K562 (cell line): ENCODE results near the gene ITPR3. TPM values are rescaled to one million over a fixed set of nuclear protein-coding genes. Genes with fewer than 3 reads are reported as not detected.

Source experiments
- ATAC-seq: fragments of 200-7000 bp; cut with Tn5 transposase; 3 replicates; pipeline ENCODE4 v1.9.1; 2020; ENCODE audit warnings: moderate library complexity
- BruUV-seq: library from RNA; stranded (reverse); fragments of 400-500 nt; replicated peaks from 2 replicates; lab custom pipeline; 2021; lab: Mats Ljungman, UMichigan
- CTCF ChIA-PET: fragments of 300-600 bp; formaldehyde crosslinking; extraction: SDS; loops from one replicate; lab custom pipeline; 2021; ENCODE audit warnings: low intra/inter-chr PET ratio; lab: Yijun Ruan, JAX
- POLR2A ChIA-PET: fragments of 300-600, 350-650 bp; sonication (Branson Sonifier 250); formaldehyde crosslinking; extraction: SDS; loops from one replicate; lab custom pipeline; 2021; ENCODE audit warnings: antibody characterized with exemption, inconsistent platforms; lab: Yijun Ruan, JAX
- DNase-seq, 4 experiments: peaks; one replicate each; pipeline versions ENCODE4 v3.0.0 to v3.0.0-alpha.2; 2011 to 2018; ENCODE audit warnings: low spot score in 3 of 4, mixed read lengths in 3 of 4; ENCODE audit errors: extremely low read depth in 1 of 4
- FAIRE-seq: peaks from 2 replicates; lab custom pipeline; 2011; peaks lifted over from hg19 to GRCh38; lab: Jason Lieb, UNC
- H2AFZ ChIP-seq: 2 replicates; pipeline ENCODE4 v1.6.0; 2011; ENCODE audit warnings: low read depth, low read length, control low read depth, inconsistent platforms
- H3K27ac ChIP-seq: fragments of 200-600 bp; 3 replicates; pipeline ENCODE4 v1.8.0; 2011; ENCODE audit warnings: low read depth, mild to moderate bottlenecking, control low read depth, inconsistent platforms, low read length, moderate library complexity, mixed read lengths; ENCODE audit errors: extremely low read depth
- H3K27me3 ChIP-seq, 2 experiments: fragments of 300-600 bp in 1 of 2; 2 replicates in 1 of 2; 3 replicates in 1 of 2; pipeline versions ENCODE4 v1.6.0 to v1.8.0; 2011; ENCODE audit warnings: inconsistent platforms in 2 of 2, low read length in 2 of 2, mild to moderate bottlenecking in 1 of 2, mixed read lengths in 1 of 2, moderate library complexity in 1 of 2; ENCODE audit not compliant: control insufficient read depth in 2 of 2, insufficient read depth in 2 of 2
- H3K36me3 ChIP-seq: fragments of 300-600 bp; 3 replicates; pipeline ENCODE4 v1.8.0; 2011; ENCODE audit warnings: mild to moderate bottlenecking, low read length, inconsistent platforms; ENCODE audit not compliant: control insufficient read depth, insufficient read depth
- H3K4me1 ChIP-seq, 2 experiments: fragments of 200-600 bp in 1 of 2; replicated peaks in 1 of 2; 2 replicates in 1 of 2; 3 replicates in 1 of 2; pipeline versions ENCODE4 v1.5.1 to v1.8.0; 2011; ENCODE audit warnings: inconsistent platforms in 2 of 2, low read length in 2 of 2, mild to moderate bottlenecking in 1 of 2, mixed read lengths in 1 of 2, moderate library complexity in 1 of 2; ENCODE audit not compliant: control insufficient read depth in 2 of 2, insufficient read depth in 2 of 2
- H3K4me2 ChIP-seq: 2 replicates; pipeline ENCODE4 v1.6.1; 2011; ENCODE audit warnings: low read length, control low read depth, inconsistent platforms, mixed read lengths; ENCODE audit not compliant: insufficient read depth
- H3K4me3 ChIP-seq: fragments of 200-600 bp; sonication (generic), shearing (Covaris generic); 2 replicates; pipeline ENCODE4 v1.5.1; 2016; ENCODE audit warnings: control low read depth, inconsistent platforms
- H3K79me2 ChIP-seq: fragments of 200-600 bp; 3 replicates; pipeline ENCODE4 v1.8.0; 2011; ENCODE audit warnings: low read length, inconsistent platforms; ENCODE audit not compliant: control insufficient read depth, insufficient read depth
- H3K9ac ChIP-seq, 2 experiments: 2 replicates each; pipeline versions ENCODE4 v1.6.0 to v1.6.1; 2011; ENCODE audit warnings: low read depth in 2 of 2, low read length in 2 of 2, control low read depth in 1 of 2, inconsistent platforms in 1 of 2, mild to moderate bottlenecking in 1 of 2, mixed read lengths in 1 of 2; ENCODE audit not compliant: insufficient read depth in 1 of 2
- H3K9me1 ChIP-seq: one replicate; pipeline ENCODE4 v1.6.0; 2011; ENCODE audit warnings: inconsistent platforms, mild to moderate bottlenecking, low read length, moderate library complexity; ENCODE audit not compliant: control insufficient read depth, insufficient read depth
- H3K9me3 ChIP-seq: replicated peaks from 2 replicates; pipeline ENCODE4 v1.5.1; 2011; ENCODE audit warnings: low read depth, low read length, inconsistent platforms; ENCODE audit not compliant: control insufficient read depth, insufficient read depth
- H4K20me1 ChIP-seq: replicated peaks from 2 replicates; pipeline ENCODE4 v1.6.1; 2011; ENCODE audit warnings: low read length, inconsistent platforms, mixed read lengths; ENCODE audit not compliant: control insufficient read depth, insufficient read depth
- ETV6 ChIP-seq, 3 experiments: fragments of 150-350 bp in 1 of 3; sonication (generic) in 1 of 3; formaldehyde crosslinking in 1 of 3; IDR thresholded peaks; 2 replicates each; pipeline versions ENCODE4 v1.6.1 to v1.8.0; 2014 to 2022; ENCODE audit warnings: borderline replicate concordance in 2 of 3, low read depth in 2 of 3, antibody characterized with exemption in 1 of 3, low read length in 1 of 3, mild to moderate bottlenecking in 1 of 3, missing genetic modification reagents in 1 of 3
- FOXK2 ChIP-seq, 2 experiments: fragments of 450-650 bp; IDR thresholded peaks in 1 of 2; conservative IDR thresholded peaks in 1 of 2; 2 replicates each; pipeline ENCODE4 v1.6.1; 2016; ENCODE audit warnings: low read depth in 2 of 2, mild to moderate bottlenecking in 1 of 2
- GABPB1 ChIP-seq: sonication (generic); formaldehyde crosslinking; IDR thresholded peaks from 2 replicates; pipeline ENCODE4 v1.8.0; 2022; ENCODE audit warnings: mild to moderate bottlenecking, missing genetic modification reagents
- KAT7 ChIP-seq: sonication (generic); formaldehyde crosslinking; IDR thresholded peaks from 2 replicates; pipeline ENCODE4 v1.8.0; 2022; ENCODE audit warnings: missing genetic modification reagents, mild to moderate bottlenecking, borderline replicate concordance
- MTA2 ChIP-seq: fragments of 450-650 bp; IDR thresholded peaks from 2 replicates; pipeline ENCODE4 v1.6.1; 2016; ENCODE audit warnings: low read depth
- RBBP5 ChIP-seq: fragments of 200-600 bp; sonication (generic); IDR thresholded peaks from 2 replicates; pipeline ENCODE4 v1.6.1; 2012; ENCODE audit warnings: borderline replicate concordance, mild to moderate bottlenecking, low read length, control low read depth, inconsistent platforms; ENCODE audit not compliant: insufficient read depth, poor library complexity, severe bottlenecking
- SNIP1 ChIP-seq: fragments of 450-650 bp; IDR thresholded peaks from 2 replicates; pipeline ENCODE4 v1.7.1; 2017; ENCODE audit warnings: low read depth, mild to moderate bottlenecking
- WHSC1 ChIP-seq: IDR thresholded peaks from one replicate; pipeline ENCODE4 v1.6.1; 2012; ENCODE audit warnings: low read length, control low read depth, inconsistent platforms
- WGBS: fragments of 100-300 bp; shearing (Covaris generic); methylation state at CpG from one replicate; pipeline ENCODE4 v1.1.6; 2016; ENCODE audit warnings: low coverage, mixed read lengths; ENCODE audit not compliant: insufficient coverage; ENCODE audit errors: missing lambda C conversion rate; 5-methylcytosine and 5-hydroxymethylcytosine counted together
- in situ Hi-C: fragments of 300-500 bp; cut with MboI; formaldehyde crosslinking; loops from 4 replicates; pipeline ENCODE4 v1.15.0; 2018; ENCODE audit warnings: inconsistent platforms, mixed read lengths
- intact Hi-C: fragments of 100-400 bp; cut with micrococcal nuclease; formaldehyde crosslinking; loops from 2 replicates; pipeline ENCODE4 v1.14.2; 2022
- polyA plus RNA-seq, 8 experiments: library from polyadenylated mRNA; depleted of rRNA in 4 of 8; stranded (reverse) in 5 of 8; unstranded in 3 of 8; fragments of >200 nt; fragmentation: Nextera tagmentation in 2 of 8; fragmentation: Illumina TruSeq in 1 of 8; extraction: Ambion mirVana in 2 of 8; extraction: Trizol in 1 of 8; gene quantifications; 2 replicates each; pipeline versions ENCODE4 v1.2.1 to v1.2.3, GENCODE V29; 2011 to 2014; ENCODE audit warnings: inconsistent platforms in 1 of 8, missing spikeins in 1 of 8
- total RNA-seq, 7 experiments: library from RNA; depleted of rRNA in 6 of 7; stranded (reverse); fragments of >200 nt in 6 of 7; fragmentation: Illumina TruSeq in 2 of 7; extraction: Trizol in 2 of 7; gene quantifications; 2 replicates each; pipeline versions ENCODE4 v1.2.1 to v1.2.3, GENCODE V29; 2011 to 2021; ENCODE audit warnings: low replicate concordance in 1 of 7
- TF ChIP-seq, protein P1 (sequence below): fragments of 250-450 bp; sonication (Bioruptor Pico); IDR thresholded peaks from 2 replicates; pipeline ENCODE4 v1.8.0; 2021; ENCODE audit warnings: borderline replicate concordance, mild to moderate bottlenecking, moderate library complexity; ENCODE audit not compliant: poor library complexity, severe bottlenecking

Gene ITPR3
- total and polyA plus RNA-seq, 9 of the 15 experiments (the other 6 are each of a cell fraction or from before 2014, with no cell fraction given): 0.39 to 35.7 (median 13.2) TPM

DNA sequence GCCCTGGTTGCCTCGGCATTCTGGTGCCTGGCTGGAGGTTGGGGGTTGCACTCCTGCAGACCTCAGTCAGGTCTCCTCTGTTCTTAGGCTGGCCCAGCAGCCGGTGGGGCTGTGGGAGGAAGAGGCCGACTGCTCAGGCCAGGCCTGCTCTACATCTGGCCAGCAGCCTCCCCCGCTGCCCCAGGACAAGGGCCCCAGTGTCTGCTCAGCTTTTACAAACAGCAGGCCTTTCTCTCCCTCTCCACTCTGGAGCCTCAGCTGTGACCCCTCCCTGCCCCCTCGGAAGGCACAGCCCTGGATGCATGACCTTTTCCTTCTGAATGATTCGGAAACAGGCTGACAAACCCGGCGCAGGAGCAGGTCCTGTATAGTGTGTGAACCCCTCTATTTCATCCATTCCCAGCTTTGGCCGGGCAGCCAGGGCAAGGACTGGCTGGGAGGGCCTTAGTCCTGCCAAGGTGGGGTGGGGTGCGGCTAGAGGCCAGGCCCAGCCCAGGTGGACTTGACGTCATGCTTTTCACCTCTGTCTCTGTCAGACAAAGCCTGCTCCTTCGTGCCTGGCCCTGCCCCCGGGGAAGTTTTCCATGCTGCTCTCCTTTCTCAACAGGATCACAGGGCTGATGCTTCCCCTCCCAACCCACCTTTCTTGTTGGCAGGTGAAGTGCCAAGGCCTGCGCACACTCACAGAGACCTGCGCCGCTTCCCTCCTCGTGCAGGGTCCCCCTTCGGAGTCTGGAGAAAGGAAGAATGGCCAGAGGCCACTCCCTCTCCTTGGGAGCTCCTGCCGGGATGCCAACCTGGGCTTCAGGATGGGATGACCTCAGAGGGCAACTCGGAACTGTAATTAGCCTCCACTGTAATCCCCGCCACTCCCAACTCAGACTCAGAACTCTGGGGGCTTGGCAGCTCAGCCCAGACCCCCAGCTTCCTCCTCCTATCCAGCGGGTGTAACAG, 10.1 kb upstream of the ITPR3 start:
- WGBS: 47% methylated on average over 22 of the region's 22 CpGs
- Histone ChIP-seq H3K79me2 (no peaks in the 10 kb centered on the region), H2AFZ (no peak overlapping the region), H3K9ac (peak overlapping the region in 1 of 2 experiments; percentile 74; a peak in 2 of 4 replicates), H3K27ac (no peak overlapping the region), H3K9me1 (no peaks in the 10 kb centered on the region), H3K4me2 (no peak overlapping the region), H3K36me3 (no peaks in the 10 kb centered on the region), H3K4me3 (no peak overlapping the region), H3K4me1 (peaks cover 13 to 25% of the 10 kb centered on the region in 2 experiments; a peak in 4 of 5 replicates), H3K9me3 (no peaks in the 10 kb centered on the region), H3K27me3 (peaks cover 0 to 12% of the 10 kb centered on the region in 2 experiments; a peak in 2 of 5 replicates), H4K20me1 (no peaks in the 10 kb centered on the region)
- ATAC-seq (no peak; the same call in 1 of the 3 replicates), DNase-seq (no peak), FAIRE-seq (no peak)
- POLR2A ChIA-PET: interaction anchor here (0.6 kb wide), 2 partner anchors 9 to 452 kb away, joined by 3 to 4 read pairs; no protein-coding TSS in a partner anchor
- in situ Hi-C loops: no loop called here
- no TSS peak for BruUV-seq
- CTCF ChIA-PET: no interaction called here
- intact Hi-C loops: no loop called here
- no peak for TF ChIP-seq WHSC1

DNA sequence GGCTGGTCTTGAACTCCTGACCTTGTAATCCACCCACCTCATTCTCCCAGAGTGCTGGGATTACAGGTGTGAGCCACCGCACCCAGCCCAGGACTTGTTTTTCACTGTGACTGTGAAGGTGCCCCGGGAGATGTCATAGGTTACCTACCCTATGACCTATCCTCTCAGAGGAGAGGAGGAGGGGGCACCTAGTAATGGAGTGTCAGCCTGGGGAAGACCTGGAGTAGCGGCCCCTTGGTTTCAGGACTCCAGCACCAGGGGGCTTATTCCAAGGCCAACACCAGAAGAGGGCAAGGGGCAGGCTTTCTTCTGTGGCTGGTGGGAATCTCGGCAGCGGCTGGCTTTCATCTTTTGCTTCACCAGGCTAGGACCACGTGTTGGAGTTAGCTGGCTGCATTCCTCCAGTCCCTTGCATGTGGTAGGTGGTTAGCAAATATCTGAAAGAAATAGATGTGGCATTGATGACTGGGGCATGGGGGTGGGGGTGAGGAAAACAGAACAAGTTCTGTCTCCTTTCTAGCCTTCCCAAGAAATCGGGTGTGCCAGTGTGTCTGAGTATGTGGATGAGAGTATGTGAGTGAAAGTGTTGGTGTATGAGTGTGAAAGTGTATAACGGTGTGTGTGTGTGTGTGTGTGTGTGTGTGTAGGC, 7.9 kb upstream of the ITPR3 start:
- intact Hi-C loops (no loop called here), in situ Hi-C loops (no loop called here)
- Histone ChIP-seq H3K4me2 (no peak overlapping the region), H3K4me3 (no peak overlapping the region), H3K36me3 (no peaks in the 10 kb centered on the region), H3K27ac (no peak overlapping the region), H3K9ac (0 out of 4 replicates have a peak overlapping the region, but pooled peaks of 1 of the 2 experiments have one; percentile 2), H4K20me1 (no peaks in the 10 kb centered on the region), H3K4me1 (peaks cover 15 to 25% of the 10 kb centered on the region in 2 experiments; a peak in 4 of 5 replicates), H3K27me3 (peaks cover 0 to 12% of the 10 kb centered on the region in 2 experiments; a peak in 2 of 5 replicates), H3K9me3 (no peaks in the 10 kb centered on the region), H3K9me1 (no peaks in the 10 kb centered on the region), H3K79me2 (no peaks in the 10 kb centered on the region), H2AFZ (no peak overlapping the region)
- ChIA-PET CTCF (no interaction called here), POLR2A (interaction anchor here (1.1 to 1.6 kb wide), 4 partner anchors 9 to 16 kb away, joined by 3 to 5 read pairs (median 4); no protein-coding TSS in a partner anchor)
- BruUV-seq: no TSS peak
- DNase-seq (no peak), FAIRE-seq (no peak), ATAC-seq (no peak)
- WGBS: 20% methylated on average over 8 of the region's 8 CpGs
- no peak for TF ChIP-seq GABPB1
- TF ChIP-seq KAT7: no peak
- no peak for TF ChIP-seq RBBP5
- TF ChIP-seq, protein P1, sequence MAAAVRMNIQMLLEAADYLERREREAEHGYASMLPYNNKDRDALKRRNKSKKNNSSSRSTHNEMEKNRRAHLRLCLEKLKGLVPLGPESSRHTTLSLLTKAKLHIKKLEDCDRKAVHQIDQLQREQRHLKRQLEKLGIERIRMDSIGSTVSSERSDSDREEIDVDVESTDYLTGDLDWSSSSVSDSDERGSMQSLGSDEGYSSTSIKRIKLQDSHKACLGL (CRISPR knock-in tag): no peak
- TF ChIP-seq MTA2: no peak
- TF ChIP-seq SNIP1: no peak
- TF ChIP-seq FOXK2 (conservative IDR thresholded peaks at IDR 0.05 in 1 of 2, IDR thresholded peaks at IDR 0.05 in 1 of 2; ENCODE audit: low read depth in 2 of 2): no peak
- no peak for TF ChIP-seq ETV6 (IDR thresholded peaks at IDR 0.05; ENCODE audit: borderline replicate concordance in 1 of 2, low read depth in 2 of 2, low read length in 1 of 2)
- no peak for TF ChIP-seq ETV6 (CRISPR knock-in tag; IDR thresholded peaks at IDR 0.05; ENCODE audit: borderline replicate concordance)
